GM21723 (cell line): ENCODE data around the gene IL2RG.

Experiments
- ATAC-seq: cut with Tn5 transposase; IDR thresholded peaks from one replicate; pipeline ENCODE4 v1.9.1; 2021; ENCODE audit warnings: mild to moderate bottlenecking, moderate library complexity; ENCODE audit not compliant: unreplicated experiment

The IL2RG gene

DNA sequence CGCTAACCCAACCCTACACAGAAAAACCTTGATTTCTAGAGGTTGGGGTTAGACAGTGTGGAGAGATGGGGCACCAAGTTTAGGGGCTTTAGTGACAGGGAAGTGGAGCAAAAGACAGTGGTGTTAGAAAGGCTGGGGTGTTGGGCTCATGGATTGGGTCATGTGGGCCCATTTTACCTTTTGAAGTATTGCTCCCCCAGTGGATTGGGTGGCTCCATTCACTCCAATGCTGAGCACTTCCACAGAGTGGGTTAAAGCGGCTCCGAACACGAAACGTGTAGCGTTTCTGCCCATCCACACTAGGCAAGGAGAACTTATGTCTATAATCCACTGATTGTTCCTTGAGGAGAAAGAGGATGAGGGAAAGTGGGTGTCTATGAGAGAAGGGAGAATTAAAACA, 2.3 kb downstream of the IL2RG start:
- no peak for ATAC-seq

DNA sequence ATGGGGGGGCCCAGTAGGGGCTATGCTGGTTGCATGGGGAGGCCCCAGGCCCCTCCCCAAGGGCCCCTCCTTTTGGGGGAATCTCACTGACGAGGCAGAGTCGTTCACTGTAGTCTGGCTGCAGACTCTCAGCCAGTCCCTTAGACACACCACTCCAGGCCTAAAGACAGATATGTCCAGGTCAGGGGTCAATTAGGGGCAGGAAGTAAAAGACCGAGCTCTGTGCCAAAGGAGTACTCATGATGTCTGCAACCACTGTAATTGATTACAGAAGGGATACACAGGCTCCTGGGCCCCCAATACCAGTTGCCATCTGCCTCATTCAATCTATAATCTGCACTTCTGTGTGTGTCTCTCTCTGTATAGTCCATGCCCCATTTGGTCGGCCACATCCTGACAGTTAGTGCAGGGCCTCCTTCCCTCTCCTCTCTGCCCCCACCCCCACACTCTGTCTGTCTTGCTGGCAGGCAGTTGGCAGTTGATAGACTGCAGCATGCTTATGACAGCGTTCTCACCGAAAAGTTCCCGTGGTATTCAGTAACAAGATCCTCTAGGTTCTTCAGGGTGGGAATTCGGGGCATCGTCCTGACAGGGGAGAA, 3.5 kb downstream of the IL2RG start:
- no peak for ATAC-seq

DNA sequence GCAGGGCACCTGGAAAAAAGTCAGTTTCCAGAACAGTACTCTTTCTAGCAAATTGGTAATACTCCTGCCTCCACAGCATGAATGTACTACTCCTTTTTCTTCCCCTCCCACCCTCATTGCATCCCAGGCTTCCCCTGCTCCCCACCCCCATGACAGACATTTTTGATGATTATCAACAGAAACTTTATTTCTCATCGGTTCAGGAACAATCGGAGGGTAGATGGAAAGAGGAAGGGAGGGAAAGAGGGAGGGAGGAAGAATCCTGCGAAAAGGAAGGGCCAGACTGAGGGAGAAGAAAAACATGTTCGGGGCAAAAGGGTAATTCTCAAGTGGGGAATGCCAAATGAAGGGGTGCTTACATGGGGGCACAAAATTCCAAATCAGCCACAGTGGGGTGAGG, 4.1 kb downstream of the IL2RG start:
- ATAC-seq, result no peak

DNA sequence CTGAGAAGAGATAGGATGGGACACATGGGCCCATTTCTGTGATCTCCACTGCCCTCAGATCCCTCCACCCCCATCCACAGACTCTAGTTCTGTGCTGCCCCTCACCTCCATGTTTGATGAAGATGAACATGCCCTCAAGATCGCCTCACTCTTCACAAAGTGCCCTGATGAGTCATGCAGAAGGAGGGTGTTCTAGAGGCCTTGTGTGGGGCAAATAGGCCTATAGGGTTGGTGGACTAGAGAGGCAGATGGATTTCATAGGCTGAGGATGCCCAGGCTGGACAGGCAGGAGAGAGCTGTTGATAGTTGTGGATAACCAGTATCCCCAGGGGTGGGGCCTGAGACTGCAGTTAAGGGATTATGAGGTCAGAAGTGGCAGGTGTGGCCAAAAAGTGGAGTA, 5.0 kb downstream of the IL2RG start, which contains the start of gene CXorf65:
Gene CXorf65 (minus strand): TSS at position 314 of the 400 bp plus-strand sequence. CDS start 184 bp downstream, at position 130.
- no peak for ATAC-seq

DNA sequence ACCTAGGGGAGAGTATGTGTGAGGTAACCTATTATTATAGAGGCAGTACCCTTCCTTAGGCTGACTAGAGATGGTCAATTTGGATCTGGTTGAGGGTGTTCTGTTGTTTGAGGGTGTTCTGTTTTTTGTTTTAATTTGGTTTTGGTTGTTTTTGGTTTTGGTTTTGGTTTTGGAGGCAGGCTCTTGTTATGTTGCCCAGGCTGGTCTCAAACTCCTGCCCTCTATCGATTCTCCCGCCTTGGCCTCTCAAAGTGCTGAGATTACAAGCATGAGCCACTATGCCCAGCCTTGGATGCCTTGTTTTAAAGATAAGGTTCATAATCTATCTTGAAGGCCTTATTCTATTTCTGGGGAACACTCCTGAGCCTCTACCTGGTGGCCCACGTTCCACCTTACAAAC, 5.7 kb downstream of the IL2RG start:
- no peak for ATAC-seq

DNA sequence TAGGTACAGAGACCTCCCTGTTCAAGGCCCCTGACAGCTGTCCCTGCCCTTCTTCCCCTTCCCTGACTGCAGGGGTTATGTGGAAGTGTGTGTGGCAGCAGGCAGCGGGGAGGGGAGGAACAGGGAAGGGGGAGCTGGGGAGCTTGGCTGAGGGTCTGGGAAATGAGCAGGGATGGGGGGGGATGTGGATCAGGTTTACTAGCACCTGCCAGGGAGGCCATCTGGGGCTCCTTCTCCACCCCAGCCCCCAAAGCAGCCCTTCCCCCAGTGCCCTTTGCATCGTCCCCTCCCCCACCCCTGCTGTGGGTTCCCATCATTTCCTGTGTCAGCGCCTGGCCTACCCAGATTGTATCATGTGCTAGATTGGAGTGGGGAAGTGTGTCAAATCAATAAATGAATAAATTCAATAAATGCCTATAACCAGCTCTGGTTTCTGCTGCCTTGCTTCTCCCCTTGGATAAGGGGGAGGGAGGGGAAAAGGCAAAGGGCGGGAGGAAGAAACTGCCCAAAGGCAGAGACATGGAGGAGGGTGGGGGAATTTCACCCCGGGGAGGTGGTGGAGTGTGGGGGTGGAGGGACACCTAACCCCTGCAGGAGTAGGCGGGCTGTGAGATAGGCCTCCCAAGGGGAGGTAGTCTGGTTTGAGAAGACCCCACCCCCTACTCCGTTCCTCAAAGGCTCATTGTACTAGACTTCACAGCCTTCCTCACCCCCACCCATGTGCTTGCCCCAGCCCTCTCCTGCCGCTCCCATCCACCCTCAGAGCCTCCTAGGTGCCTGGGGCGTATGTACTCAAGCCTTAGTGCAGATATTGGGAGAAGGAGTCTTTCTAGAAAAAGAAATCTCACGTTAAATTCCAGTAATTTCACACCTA, 8.0 kb downstream of the IL2RG start:
- peak; percentile 48 for ATAC-seq

DNA sequence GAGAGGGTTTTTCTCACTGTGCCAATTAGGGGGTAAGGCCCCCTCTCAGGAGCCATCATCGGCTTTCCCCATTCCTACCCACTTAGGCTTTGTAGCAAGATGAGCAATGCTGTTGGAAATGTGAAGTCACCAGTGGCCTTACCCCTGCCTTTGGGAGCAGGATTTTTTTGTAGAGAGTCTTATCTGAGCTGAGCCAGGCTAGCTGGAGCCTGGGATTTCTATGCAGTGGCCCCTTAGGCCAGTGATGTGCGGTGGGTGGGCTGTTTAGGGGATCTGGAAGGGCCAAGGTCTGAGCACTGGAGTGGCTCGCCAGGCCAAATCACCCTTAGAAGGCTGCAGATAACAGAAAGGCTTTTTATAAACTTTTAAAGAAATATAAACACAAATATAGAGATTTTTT, 9.1 kb downstream of the IL2RG start:
- ATAC-seq, result no peak

DNA sequence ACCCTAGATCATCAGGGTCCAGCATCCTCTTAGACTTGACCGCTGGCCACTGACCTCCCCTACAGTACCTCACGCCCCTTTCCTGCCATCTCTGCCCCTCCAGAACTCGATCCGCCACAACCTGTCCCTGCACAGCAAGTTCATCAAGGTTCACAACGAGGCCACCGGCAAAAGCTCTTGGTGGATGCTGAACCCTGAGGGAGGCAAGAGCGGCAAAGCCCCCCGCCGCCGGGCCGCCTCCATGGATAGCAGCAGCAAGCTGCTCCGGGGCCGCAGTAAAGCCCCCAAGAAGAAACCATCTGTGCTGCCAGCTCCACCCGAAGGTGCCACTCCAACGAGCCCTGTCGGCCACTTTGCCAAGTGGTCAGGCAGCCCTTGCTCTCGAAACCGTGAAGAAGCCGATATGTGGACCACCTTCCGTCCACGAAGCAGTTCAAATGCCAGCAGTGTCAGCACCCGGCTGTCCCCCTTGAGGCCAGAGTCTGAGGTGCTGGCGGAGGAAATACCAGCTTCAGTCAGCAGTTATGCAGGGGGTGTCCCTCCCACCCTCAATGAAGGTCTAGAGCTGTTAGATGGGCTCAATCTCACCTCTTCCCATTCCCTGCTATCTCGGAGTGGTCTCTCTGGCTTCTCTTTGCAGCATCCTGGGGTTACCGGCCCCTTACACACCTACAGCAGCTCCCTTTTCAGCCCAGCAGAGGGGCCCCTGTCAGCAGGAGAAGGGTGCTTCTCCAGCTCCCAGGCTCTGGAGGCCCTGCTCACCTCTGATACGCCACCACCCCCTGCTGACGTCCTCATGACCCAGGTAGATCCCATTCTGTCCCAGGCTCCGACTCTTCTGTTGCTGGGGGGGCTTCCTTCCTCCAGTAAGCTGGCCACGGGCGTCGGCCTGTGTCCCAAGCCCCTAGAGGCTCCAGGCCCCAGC, 10.5 kb downstream of the IL2RG start:
- no peak for ATAC-seq

DNA sequence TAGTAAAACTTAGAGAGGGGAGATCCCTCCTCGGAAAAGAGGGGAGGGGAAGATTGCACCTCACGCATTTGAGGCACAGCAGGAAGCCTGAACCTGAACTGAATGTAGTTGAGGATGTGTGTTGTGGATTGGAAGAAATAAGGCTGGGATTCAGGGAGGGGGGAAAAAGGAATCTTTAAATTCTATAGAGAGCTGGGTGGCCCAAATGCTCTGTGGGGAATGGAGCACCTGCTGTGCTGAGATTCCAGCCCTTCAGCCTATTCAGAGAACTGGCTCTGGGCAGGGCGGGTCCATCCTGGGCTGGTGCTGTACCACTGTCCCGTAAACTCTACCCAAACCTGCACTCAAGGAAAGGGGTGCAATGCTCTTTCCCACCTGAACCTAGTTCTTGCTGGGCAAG, 11.6 kb downstream of the IL2RG start:
- no peak for ATAC-seq

DNA sequence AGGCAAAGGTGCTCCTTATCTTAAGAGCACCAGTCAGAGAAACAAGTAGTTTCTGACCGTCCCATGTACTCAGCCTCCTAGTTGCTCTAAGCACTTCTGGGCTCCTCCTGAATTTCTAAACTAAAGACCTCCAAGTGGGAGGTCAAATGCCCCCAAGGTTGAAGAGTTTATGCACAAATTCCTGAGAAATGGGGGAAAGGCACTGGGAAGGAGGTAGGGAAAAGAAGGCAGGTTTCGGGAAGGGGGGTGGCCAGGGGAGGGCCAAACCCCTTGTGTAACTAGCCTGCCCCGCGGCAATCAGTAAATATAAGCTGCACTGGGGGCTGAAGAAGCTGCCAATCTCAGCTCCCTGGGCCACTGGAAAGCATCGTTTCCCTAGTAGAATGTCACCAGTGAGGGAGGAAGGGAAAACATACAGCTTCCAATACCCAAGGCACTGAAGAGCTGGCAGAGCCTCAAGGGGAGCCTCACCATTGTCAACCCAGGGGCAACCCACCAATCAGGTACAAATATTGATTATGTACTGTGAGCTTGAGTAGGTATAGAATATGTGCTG, 12.3 kb downstream of the IL2RG start:
- ATAC-seq, result no peak

DNA sequence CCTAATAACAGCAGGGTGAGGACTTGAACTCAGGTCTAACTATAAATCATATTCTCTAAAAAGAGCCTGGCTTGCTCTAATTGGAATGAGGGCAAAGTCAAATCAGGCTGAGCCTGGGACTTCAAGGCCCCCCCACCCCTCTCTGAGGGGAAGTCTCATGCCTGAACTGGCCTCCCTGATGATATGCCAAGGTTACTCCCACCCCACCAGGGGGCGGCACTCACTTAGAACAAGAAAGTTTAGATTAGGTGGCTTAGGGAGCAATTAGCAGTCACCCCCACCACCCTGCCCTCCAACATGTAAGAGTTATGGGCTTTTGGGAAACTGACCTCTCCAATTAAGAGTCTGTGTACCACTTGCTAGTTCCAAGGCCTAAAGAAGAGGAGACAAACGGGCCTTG, 13.1 kb downstream of the IL2RG start:
- ATAC-seq, result no peak

DNA sequence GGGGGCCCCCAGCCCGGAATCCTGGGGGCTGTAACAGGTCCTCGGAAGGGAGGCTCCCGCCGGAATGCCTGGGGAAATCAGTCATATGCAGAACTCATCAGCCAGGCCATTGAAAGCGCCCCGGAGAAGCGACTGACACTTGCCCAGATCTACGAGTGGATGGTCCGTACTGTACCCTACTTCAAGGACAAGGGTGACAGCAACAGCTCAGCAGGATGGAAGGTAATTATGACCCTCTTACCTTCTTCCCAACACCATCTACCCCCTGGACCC, 14.7 kb downstream of the IL2RG start:
- no peak for ATAC-seq

DNA sequence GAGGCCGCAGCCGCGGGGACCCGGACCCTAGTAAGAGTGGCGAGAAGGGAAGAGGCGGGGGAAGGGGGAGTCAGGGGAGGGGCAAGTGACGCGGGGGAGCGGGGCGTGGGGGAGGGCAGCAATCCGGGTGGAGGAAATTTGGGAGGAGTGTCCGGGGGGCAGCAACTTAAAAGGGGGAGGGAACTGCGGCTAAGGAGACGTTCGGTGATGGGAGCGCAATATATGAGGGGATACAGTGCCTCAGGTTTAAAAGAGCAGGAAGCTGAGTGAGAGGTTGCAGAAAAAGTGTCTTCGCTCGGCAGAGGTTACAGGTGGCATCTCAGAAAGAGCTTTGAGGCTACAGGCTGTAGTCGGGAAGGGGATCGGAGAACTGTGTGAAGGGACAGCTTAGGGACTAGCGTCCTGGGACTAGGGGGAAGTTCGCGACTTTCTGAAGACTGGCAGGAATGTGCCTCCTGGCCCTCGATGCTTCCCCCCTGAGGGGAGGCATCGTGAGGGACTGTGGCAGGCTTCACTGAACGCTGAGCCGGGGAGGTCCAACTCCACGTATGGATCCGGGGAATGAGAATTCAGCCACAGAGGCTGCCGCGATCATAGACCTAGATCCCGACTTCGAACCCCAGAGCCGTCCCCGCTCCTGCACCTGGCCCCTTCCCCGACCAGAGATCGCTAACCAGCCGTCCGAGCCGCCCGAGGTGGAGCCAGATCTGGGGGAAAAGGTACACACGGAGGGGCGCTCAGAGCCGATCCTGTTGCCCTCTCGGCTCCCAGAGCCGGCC, 15.2 kb downstream of the IL2RG start:
- ATAC-seq, result peak; percentile 35

DNA sequence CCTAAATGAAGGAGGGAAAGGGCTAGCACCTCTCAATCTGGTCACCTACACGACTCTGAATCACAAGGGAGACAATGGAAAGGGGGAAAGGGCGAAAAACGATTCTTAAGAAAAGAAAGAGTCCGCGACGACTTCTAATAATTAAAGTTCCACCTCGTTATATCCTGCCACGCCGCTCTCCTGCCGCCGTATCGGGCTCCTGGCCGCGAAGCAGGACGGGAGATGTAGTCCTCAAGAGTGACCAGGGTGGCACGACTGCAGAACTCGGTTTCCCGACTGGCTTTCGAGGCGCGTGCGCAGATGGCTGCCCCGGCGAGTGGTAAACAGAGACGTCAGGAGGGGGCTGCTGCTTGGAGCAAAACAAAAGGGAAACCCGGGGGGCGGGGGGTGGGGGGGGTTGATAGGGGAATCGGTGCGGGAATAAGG, 15.8 kb downstream of the IL2RG start, which contains the start of gene FOXO4:
Gene FOXO4 (plus strand): TSS at position 297 of the 426 bp plus-strand sequence. CDS start 678 bp downstream, outside the sequence.
- peak; percentile 76 for ATAC-seq

DNA sequence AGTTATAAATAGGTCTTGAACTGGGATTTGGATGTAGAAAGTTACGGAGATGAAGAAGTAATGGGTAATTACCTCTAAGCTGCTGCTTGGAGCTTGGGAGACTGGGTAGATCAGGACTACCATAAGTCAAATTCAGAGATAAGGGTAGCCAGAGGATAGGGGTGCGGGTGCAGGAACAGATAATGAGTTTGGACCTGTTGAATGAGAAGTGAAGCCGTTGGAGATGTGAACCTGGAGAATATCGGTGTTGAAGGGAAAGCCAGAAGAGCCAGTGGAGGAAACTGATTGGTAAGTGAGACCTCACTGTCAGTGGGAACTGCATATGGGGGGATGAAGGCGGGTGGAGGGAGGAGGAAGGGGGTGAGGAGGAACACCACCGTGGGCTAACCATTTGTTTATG, 16.3 kb downstream of the IL2RG start:
- no peak for ATAC-seq

DNA sequence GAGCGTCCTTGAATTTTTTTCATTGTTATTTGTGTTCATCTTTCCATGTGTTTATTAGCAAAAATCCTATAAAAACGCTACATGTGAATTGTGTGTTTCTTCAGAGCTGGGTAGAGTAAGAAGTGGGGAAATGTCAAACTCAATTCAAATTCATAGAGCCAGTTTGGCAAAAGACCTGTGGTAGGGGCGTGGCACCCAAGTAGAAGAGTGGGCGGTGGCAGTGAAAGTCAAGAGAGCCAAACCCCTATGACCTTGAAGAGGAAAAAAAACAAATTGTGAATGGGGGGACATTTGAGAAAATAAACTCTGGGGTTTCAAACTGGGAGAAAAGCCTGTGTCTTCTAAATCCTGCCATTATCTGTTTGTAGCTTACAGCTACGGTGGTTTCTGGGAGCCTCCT, 20.1 kb downstream of the IL2RG start:
- ATAC-seq, result no peak

DNA sequence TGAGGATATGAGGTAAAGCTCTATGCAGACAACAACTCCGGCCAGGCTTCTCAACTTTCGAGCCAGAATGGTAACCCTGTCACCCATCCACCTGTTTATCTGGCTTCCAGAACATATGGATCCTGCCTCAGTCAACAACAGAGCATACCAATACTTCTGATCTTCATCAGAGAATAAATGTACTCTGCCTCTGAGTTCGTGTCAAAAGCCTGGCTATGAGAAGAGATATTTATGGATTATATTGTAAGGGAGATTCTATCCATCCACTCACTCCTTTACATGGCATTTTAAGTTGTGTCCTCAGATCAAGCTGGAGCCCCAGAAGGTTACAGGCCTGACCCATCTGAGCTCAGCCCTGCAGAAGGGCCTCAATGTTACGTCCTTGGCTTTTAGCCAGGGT, 25.5 kb downstream of the IL2RG start:
- no peak for ATAC-seq

DNA sequence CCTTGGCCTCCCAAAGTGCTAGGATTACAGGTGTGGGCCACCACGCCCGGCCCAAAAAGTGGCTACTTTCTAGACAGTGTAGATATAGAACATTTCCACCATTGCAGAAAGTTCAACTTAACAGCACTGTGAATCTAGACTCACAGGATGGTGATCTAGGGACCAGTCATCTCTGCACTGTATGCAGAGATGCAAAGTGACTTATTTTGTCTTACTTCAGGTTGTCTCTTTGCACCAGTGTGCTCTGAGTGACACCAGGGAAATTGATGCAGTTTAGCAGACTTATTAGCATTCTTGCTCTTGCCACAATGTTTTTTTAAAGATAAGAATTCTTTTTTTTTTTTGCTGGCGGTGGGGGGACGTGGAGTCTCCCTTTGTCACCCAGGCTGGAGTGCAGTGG, 28.6 kb downstream of the IL2RG start:
- no peak for ATAC-seq

DNA sequence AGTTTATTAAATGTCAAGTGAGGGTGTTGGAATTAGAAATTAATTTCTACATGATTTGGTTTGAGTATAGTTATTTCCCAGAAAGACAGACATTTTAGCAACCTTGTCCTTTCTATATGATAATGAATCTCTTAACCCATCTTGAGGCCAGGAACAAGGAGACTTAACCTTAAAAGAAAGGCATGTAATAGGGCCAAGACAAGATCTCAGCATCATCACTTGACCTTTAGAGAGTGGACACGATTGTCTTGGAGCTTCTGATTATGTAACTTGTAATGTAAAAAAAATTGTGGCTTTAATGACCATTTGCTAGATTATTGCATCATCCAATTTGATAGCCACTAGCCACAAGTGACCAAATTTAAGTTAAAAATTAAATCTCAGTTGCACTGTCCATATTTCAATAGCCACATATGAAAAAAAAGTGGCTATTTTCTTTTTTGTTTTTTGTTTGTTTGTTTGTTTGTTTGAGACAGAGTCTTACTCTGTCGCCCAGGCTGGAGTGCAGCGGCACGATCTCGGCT, 29.2 kb downstream of the IL2RG start:
- ATAC-seq, result no peak
